GM15510 (cell line): Measurements from ENCODE around the gene DOCK11.

Source experiments
- POLR2A ChIP-seq: IDR thresholded peaks from 3 replicates; pipeline ENCODE4 v1.6.1; 2011; ENCODE audit warnings: borderline replicate concordance; ENCODE audit not compliant: insufficient read length; ENCODE audit errors: extremely low read depth

DOCK11 gene

DNA sequence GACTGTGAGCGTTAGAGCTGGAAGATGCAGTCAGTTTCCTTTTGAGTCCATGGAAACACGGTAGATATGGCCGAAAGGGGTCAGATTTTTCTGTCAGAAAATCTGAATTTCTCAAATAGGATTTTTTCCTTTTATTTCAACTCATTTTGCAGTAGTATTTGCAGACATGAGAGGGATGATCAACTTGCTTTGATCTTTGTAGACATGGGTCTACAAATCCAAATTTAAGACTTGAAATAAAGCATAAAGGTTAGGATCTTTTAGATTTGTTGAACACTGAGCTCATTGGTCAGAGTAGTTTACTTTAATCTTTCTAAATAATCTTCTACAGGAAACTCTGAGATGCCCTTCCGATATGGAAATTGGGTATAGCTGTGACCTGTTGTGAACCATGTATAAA lies 44.7 kb downstream of the DOCK11 start:
- no peak for TF ChIP-seq POLR2A

DNA sequence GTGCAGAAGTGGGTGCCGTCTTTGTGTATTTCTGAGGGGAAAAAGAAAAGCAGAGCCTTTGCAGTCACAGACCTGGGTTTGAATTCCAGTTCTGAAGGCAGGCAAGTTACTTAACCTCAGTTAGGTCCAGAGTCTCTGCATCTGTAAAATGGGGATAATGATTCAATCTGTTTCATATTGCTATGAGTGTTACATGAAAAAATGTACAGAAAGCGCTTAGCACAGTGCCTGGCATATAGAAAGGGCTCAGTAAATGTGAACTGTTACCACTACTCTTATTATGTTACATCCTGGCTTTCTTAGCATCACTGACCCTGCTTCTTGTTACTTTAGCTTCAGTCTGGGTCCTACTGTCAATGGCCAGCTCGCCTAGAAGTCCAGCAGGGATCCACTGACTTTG lies 45.9 kb downstream of the DOCK11 start:
- no peak for TF ChIP-seq POLR2A

DNA sequence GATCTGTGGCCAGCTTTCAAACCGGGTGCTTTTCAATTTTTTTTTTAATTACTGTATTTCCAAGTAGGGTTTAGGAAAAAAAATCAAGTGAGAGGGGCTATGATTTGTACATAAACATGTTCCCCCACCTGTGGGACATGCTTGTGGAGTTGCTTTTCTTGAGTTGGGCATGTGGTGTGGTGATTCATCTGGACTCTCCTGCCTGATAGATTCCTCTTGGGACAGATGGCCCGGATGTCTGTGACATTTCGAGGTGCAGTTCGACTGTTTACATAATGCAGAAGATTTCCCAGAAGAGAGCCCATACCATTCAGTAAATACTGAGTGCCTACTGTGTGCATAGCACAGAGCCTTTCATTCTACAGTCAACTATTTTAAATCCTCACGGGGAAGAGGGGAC lies 49.9 kb downstream of the DOCK11 start:
- TF ChIP-seq POLR2A, result no peak

DNA sequence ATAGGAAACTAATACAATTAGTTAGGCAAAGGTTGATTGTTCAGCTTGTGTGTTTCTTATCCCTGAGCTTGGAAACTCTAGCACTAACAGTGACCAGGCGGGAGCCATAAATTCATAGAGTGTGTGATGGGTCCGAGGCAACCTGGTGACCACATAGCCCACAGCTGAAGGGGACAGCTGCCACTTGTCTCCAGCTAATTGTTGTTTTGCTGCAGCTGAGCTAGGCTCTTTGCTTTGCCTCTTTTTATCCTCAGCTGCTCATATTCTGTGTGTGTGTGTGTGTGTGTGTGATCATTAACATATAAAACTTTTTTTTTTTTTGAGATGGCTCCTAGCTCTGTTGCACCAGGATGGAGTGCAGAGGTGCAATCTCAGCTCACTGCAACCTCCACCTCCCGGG lies 53.2 kb downstream of the DOCK11 start:
- no peak for TF ChIP-seq POLR2A

DNA sequence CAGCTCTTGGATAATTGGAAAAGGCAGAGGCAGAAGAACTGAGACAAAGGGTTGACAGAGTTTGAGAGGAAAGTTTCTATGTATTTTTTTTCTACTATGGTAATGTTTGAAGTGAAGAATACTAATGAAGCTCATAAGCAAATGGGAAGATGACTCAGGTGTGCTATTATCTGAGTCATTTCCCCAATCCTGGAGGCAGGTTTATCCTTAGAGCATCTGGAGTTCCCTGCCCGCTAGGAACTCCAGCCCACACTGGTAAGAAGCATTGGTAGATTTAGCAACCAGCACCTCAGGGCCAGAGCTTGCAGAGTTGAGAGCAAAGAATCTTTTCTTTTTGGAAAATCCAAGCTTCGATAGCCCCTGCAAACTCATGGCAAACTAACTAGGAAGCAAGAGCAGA lies 55.2 kb downstream of the DOCK11 start:
- no peak for TF ChIP-seq POLR2A

DNA sequence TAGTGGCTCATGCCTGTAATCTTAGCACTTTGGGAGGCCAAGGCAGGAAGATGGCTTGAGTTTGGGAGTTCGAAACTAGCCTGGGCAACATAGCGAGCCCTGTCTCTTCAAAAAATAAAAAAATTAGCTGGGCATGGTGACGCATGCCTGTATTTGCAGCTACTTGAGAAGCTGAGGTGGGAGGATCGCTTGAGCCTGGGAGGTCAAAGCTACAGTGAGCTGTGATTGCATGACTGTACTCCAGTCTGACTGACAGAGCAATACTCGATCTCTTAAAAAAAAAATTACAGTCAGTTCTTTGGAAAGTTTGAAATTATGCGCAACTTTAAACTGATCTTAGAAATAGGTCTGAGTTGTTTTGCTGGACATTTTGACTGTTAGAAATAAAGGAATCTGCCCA lies 55.8 kb downstream of the DOCK11 start:
- no peak for TF ChIP-seq POLR2A

DNA sequence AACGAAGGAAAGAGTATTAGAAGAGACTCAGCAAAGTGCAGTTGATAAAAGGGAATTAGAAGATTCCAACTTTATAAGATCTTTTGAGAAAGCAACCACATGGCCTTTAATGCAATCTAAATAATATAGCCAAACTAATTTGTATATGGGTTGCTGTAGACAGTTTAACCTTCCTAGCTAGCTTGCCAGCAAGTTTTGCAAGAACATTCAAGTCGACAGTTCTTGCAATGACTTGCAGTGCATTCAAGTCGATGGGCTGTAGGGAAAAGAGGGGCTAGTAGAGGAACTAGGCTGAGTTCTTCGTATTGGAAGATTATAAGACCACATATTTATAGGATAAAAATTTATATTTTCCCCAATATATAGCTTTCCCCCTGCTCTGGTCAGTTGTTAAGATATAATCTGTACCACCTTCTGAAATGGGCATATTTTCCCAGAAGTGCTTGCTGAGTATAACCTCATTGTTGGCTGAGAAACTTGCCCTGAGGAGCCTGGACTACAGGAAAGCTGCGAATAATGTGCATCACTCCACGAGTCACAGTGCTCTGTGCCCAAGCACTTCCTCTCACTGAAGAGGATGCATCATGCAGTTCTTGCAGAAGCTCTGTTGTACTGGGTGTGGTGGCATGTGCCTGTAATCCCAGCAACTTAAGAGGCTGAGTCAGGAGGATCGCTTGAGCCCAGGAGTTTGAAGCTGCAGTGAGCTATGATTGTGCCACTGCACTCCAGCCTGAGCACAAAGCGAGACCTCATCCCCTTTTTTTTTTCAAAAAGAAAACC lies 56.7 kb downstream of the DOCK11 start:
- no peak for TF ChIP-seq POLR2A

DNA sequence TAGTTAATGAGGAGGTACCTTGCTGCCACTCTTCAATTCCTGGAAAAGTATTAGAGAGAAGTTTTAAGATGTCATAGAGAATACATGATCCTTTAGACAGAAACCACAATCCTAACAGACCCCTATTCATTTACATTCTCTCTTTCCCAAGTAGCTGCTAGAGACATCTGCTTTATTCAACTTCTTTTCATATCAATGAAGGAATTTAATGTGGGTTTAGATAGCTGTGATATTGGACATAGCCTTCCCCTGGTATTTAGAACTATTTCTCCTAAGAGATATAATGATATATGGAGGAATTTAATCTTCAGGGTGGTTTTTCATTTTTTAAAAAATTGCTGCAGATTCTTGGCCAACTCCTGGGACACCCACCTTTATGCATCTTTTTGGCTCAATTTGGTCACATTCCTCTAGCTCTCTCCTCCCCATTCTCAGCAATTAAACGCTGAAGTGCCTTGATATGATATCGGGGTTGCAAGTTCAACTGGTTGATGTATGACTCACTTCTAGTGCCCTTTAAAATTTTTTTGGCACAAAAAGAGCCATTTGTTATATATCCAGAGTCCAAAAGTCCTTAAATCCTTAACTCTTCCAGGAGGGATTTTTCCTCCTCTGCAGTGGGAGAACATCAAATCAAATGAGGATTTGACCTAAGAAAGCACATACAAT lies 57.6 kb downstream of the DOCK11 start:
- TF ChIP-seq POLR2A, result no peak

DNA sequence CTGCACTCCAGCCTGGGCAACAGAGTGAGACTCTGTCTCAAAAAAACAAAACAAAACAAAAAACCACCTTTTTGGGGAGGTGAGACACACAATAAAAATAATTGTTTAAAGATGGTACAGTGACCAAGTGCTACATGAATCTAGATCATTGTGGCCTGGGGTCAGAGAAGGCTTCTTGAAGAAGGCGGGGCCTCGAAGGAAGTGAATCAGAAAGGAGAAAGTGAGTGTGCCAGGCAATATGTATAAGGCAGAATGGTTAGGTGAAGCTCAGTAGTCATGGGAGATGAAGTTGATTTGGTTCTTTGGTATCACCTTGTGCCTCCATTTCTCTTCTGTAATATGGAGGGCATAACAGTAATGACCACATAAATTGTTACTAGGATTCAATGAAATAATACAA lies 58.9 kb downstream of the DOCK11 start:
- no peak for TF ChIP-seq POLR2A

DNA sequence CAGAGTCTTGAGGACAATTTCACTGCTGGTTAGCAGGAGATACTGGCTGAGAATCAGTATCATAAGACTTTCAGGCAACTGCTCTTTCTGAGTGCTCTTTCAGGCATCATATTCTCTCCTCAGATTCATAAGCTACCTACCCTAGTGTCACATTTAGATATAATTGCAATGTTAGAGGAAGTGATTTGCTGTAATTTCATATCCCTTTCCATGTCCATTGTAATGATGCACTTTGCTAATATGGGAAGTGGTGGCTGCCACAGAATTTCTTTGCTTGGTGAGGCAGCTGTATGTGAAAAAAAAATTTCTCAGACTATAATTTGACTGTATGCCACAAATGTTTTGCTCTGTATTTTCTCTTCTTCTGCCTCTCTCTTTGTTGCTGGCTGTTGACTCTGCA lies 63.3 kb downstream of the DOCK11 start:
- no peak for TF ChIP-seq POLR2A

DNA sequence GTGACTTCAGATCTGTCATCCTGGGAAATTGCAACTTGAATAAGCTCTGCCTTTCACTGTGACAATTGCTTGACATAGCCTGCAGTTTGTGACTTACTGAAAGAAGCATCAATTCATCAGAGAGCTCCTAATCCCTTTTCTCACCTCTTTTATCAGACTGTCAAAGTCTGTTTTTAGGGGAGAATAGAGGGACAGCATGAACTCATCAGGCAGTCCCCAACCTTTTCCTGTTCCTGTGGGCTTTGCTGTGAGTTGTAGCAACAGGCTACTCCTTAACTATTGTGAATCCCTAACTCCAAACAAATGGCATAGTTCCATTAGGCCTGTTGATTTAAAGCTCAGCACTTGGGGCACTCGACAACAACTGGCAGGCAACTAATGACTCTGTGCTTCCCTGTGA lies 64.9 kb downstream of the DOCK11 start:
- no peak for TF ChIP-seq POLR2A

DNA sequence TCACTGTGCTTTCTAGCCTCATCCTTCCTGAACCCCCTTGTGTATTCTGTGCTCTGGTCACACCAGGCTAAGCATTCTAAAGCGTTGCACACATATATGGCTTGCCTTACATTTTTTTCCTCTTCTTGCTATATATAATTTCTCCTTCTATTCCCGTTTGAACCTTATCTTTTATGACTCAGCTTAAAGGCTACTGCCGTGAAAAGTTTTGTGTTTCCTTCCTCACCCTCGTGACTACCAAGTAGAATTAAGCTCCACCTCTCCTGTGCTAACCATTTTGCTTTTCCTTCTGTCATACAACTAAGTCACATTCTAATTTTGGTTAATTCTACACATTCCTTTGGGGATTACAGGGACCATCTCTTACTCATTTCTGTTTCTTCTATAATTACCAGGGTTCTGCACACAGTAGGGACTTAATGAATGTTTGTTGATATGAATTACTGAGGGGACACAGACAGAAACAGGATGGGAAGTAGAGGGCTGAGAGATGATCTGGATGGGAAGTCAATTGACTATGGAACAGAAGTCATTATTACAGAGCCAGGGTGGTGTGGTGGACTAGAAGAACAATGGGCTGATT lies 67.1 kb downstream of the DOCK11 start:
- no peak for TF ChIP-seq POLR2A

DNA sequence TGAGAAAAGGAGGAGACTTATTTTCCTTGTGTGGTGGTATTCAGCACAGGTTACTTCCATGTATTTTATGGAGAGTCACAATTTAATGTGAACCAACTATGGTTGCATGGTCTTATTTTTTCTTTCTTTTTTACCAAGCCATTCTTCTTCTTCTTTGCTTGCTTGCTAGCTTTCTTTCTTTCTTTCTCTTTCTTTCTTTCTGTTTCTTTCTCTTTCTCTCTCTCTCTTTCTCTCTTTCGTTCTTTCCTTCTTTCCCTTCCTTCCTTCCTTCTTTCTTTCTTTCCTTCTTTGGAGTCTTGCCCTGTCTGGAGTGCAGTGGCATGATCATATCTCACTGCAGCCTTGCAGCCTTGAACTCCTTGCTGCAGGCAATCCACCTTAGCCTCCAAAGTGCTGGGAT lies 68.9 kb downstream of the DOCK11 start:
- no peak for TF ChIP-seq POLR2A

DNA sequence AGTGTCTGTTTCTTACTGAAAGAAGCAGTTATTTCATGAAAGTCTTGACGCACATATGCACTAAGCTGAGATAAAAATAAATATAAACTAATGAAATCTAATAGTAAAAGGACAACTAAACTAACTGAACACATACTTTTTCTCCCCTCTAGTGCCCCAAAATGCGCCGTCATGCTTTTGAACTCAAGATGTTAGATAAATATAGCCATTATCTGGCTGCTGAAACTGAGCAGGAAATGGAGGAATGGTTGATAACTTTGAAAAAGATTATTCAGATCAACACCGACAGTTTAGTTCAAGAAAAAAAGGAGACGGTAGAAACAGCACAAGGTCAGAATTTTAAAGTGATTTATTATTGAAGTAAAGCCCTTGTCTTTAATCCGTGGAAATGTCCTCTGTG lies 70.2 kb downstream of the DOCK11 start:
- no peak for TF ChIP-seq POLR2A

DNA sequence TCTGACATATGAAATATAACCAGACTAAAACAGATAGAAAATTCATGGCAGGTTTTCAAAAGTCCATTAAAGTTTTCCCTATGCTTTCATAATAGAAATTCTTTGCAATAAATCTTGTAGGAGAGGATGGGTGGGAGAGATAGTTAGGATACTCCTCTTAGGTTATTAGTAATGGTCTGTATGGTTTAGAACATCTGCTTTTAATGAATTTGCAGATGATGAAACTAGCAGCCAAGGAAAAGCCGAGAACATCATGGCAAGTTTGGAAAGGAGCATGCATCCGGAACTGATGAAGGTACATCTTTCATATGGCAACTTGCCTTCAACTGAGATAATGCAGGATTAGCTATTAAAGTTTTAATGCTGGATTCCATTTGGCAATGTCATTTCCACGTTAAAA lies 70.7 kb downstream of the DOCK11 start:
- TF ChIP-seq POLR2A, result no peak

DNA sequence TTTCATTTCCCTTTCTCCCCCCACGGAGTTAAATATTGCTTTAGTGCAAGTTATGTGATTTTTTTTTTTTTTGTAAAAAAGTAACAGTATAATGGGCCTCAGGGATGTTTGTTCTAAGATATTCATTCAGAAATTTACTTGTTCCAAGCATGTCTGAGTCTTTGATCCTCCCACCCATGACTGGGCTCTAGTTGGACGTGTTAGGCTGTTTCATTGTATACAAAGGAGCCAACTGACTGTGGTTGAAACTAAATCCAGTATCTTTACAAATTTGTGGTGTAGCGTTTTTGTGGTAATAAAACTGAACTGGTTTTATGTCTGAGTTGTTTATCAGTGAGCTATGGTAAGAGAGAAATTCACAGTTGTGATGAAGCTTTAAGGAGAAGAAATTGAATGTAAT lies 74.1 kb downstream of the DOCK11 start:
- TF ChIP-seq POLR2A, result no peak
